Kasumi-1 (cell line): ENCODE measurements around the gene TAF13.
"Not testable (repeated sequence)": the region's sequence is repeated elsewhere in the genome, so short reads cannot be mapped to it uniquely, and the experiment has no call there.

Source experiments
- DNase-seq, 2 experiments: peaks; one replicate each; lab custom pipeline; 2025; lab: John Stamatoyannopoulos, UW

TAF13 gene

DNA sequence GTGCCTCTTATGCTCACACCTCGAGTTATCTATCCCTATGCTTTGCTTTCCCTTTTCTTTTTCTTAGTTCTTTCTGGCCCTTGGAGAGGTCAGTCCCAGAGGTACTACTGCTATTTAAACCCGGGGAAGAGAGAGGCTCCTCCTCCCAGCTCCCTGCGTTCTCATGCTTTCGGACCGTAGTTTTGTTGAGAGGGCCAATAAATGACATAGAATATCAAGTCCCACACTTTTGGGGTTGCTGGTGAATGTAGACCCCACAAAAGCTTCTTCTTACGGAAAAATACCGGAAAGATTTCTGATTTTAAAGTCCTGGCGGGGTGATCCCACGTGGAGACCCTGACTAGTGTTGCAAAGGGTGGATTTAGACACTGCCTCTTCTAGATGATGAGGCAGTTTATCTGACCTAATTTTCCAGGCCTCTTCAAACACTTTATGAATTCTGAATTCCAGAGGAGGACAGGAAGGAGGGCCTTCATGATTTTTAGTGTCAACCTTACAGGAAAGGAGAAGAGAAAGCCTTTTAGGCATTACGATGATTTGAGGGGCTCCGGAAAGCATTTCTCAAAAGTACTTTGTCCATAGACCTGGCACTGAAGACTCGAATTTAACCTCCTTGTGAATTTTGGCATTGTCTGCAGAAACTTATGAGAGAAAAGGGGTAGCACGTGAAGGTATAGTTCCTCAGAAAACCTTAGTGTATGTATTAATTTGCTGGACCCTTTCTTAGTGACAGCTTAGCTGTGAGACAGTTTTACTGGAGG is 15.5 kb upstream of the TAF13 start:
- peak; percentile 78 to 83 for DNase-seq

DNA sequence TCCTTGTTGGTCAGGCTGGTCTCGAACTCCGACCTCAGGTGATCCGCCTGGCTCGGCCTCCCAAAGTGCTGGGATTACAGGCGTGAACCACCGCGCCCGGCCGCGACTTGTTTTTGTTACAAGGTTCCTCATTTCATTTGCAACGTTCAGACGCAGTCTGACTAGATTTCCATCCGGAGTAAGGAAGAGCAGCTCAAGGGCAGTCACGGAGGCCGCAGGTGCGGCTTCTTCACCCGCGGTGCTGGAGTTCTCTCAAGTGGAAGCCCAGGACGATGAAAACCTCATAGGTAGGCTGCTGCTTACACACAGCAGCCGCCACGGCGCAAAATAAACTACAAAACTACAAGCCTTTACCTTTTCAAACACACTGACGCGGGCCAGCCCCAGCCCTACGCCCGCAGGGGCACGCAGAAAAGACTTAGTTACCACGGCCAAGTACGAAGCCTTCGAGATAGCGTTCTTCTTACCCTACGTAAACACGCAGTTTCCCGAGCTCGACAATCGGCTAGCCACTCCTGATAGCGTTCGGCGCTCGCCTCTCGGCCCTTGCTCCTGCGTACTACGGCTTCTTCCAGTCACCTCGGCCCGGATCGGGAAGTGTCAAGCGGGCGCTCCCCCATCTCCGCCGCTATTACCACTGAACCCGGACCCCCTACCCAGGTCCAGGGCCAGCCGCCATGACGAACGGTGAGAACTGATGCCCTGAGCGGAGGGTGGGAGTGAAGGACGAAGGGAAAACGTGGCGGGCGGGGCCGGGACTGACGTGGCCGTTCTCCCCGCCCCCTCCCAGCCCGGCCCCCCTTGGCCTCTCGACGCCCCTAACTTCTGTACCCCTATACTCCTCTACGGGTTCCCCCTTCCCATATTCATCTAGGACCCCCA is 14.6 kb upstream of the TAF13 start, which contains the start of gene TMEM167B:
TMEM167B (plus strand) TSS at position 569 of the 882 bp plus-strand sequence; CDS start at position 678, 109 bp downstream.
- peak; percentile 96 to 98 for DNase-seq

GRCh38 chr1:109089242-109090015 is 13.6 kb upstream of the TAF13 start:
- peak; percentile 43 to 57 for DNase-seq

- no peak for DNase-seq
These were observed 9.0 kb upstream of the TAF13 start for GRCh38 chr1:109084563-109085517.

GRCh38 chr1:109083923-109084322 is 8.1 kb upstream of the TAF13 start:
- DNase-seq, result no peak

GRCh38 chr1:109083501-109083900 is 7.7 kb upstream of the TAF13 start:
- no peak for DNase-seq

DNA sequence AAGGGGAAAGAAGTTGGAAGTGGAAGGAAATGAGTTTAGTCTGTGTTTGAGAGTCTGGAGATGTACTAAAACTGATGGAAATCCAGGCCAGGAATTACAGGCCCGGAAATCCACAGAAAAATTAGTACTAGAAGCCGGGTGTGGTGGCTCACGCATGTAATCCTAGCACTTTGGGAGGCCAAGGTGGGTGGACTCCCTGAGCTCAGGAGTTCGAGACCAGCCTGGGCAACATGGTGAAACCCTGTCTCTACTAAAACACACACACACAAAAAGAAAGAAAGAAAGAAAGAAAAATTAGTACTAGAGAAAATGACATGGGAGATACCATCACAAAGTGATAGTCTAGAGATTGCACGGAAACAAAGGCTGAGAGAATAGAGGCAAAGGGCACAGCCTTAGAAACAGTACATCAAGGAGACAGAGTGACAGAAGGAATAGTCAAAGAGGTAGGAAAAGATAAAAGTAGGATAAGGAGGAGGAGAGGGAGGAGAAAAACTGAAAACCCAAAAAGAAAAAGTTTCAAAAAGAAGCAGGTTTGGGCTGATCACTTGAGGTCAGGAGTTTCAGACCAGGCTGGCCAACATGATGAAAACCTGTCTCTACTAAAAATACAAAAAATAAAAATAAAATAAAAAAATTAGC is 4.8 kb upstream of the TAF13 start:
- no peak for DNase-seq

DNA sequence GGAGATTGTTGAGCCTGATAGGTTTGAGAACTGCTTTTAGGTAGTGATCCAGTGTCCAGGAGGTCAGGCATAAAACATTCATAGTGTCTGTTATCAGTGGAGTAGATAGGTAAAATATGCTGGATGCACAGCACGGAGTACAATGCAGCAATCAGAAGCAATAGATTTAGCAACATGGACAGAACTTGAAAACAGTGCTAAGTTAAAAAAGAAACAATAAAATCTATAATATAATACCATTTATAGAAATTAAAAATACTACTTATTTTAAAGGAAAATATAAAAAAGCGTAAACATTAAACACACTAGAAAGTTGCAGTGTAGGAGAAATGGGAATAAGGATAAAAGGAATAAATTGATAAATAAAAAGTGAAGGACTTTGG is 3.4 kb upstream of the TAF13 start:
- no peak for DNase-seq

GRCh38 chr1:109078317-109078716 is 2.5 kb upstream of the TAF13 start:
- DNase-seq, result no peak

DNA sequence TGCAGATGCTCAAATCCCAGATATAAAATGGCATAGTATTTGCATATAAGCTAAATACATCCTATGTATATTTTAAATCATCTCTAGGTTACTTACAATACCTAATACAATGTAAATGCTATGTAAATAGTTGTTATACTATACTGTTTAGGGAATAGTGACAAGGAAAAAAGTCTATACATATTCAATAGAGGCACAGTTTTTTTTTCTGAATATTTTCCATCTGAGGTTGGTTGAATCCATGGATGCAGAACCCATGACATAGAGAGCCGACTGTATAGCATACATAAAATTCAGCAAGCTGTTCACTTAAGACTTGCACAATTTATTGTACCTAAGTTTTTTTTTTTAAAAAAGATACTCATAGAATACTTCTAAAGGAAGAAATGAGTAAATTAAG is 6.5 kb downstream of the TAF13 start:
- no peak for DNase-seq

DNA sequence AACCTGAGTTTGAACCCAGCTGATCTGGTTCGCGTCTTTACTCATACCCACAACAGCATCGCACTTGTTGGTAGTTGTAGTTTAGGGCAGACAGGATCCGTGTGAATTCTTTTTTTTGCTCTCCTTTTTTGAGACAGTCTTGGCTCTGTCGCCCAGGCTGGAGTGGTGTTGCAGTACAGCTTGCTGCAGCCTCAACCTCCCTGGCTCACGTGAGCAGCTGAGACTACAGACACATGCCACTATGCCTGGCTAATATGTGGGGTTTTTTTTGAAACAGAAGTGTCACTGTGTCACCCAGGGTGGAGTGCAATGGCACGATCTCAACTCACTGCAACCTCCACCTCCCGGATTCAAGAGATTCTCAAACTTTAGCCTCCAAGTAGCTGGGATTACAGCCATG is 7.9 kb downstream of the TAF13 start:
- DNase-seq, result no peak

DNA sequence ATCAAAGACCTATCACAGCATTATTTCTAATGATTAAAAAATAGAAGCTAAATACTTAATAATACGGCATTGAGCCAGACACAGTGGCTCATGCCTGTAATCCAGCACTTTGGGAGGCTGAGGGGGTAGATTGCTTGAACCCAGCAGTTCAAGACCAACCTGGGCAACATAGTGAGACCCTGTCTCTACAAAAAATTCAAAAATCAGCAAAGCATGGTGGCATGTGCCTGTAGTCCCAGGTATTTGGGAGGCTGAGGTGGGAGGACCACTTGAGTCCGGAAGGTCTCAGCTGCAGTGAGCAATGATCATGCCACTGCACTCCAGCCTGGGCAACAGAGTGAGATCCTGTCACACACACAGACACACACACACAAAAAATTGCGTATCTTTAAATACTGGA is 10.7 kb downstream of the TAF13 start:
- DNase-seq, result no peak

DNA sequence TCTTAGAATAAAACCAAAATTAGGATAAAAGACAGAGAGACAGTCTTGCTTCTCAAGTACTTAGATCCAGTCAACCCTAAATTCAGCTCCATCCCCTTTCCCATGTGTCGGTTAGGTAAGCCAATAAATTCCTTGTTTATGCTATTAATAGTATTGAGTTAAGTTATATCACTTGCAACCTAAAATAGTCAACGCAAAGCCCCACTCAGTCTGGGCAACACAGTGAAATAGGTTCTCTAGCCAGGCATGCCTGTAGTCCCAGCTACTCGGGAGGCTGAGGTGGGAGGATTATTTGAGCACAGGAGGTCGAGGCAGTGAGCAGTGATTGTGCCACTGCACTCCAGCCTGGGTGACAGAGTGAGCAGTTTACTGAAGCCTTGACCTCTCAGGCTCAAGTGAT is 14.6 kb downstream of the TAF13 start:
- DNase-seq, result no peak

DNA sequence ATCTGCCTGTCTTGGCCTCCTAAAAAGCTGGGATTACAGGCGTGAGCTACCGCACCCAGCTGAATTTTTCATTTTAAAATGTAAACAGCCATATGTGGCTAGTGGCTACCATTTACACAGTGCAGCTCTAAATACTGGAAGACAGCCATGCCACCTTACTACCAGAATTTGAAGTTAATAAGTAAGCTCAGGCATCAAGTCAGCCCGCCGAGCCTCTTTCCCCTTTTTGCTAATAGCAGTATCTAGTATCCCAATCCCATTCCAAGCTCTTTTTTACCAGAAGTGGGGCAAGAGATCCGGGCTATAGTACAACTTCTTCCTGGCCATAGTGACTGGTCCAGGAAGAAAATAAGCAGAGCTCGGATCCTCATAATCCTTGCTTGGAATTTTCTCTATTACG is 15.1 kb downstream of the TAF13 start:
- no peak for DNase-seq

DNA sequence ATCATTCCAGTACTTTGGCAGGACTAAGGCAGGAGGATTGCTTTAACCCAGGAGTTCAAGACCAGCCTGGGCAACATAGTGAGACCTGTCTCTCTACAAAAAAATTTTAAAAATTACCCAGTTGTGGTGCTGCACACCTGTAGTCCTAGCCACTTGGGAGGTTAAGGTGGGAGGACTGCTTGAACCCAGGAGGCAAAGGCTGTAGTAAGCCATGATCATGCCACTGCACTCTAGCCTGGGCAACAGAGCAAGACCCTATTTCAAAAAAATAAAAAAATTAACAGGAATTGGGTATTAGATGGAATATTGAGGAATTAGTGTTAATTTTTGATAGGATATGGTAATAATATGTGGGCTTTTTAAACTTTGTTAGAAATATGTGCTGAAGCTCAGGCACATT is 16.8 kb downstream of the TAF13 start:
- no peak for DNase-seq

GRCh38 chr1:109056064-109056463 is 19.7 kb downstream of the TAF13 start:
- no peak for DNase-seq

DNA sequence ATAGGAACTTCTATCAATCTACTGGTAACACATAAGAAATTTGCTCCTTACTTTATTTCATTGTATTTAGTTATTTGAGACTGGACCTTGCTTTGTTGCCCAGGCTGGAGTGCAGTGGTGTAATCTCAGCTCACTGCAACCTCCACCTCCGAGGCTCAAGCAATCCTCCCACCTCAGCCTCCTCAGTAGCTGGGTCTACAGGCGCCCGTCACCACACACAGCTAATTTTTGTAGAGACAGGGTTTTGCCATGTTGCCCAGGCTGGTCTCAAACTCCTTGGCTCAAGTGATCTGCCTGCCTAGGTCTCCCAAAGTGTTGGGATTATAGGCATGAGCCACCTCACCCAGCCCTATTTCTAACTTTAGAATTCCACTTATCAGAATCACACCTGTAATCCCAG is 23.7 kb downstream of the TAF13 start:
- not testable (repeated sequence) for DNase-seq

GRCh38 chr1:109050228-109050995 is 25.4 kb downstream of the TAF13 start:
- DNase-seq, result no peak

- DNase-seq, result no peak
These were observed 27.5 kb downstream of the TAF13 start for GRCh38 chr1:109048335-109048734.

- no peak for DNase-seq
These were observed 28.5 kb downstream of the TAF13 start for GRCh38 chr1:109047339-109047738.
